ENCODE measurements around the gene ZNF14. TPM values are rescaled to one million over a fixed set of nuclear protein-coding genes. Genes with fewer than 3 reads are reported as not detected.
"Not testable (repeated sequence)": the region's sequence is repeated elsewhere in the genome, so short reads cannot be mapped to it uniquely, and the experiment has no call there.

ZNF14 gene
- total RNA-seq, 1 experiment from 2014 or later: 5.8 TPM

GRCh38 chr19:19774354-19775033, 41.6 kb upstream of the ZNF14 start:
- Histone ChIP-seq H3K9me3 (ENCODE audit: low read depth, low read length, poor library complexity, severe bottlenecking) (peaks cover 5% of the 10 kb centered on the region), H3K27ac (ENCODE audit: low read depth, low read length, poor library complexity, severe bottlenecking) (no peak overlapping the region), H3K4me1 (ENCODE audit: insufficient read depth, low read length, poor library complexity, severe bottlenecking) (peaks cover 8% of the 10 kb centered on the region), H3K36me3 (ENCODE audit: insufficient read depth, low read length, poor library complexity, severe bottlenecking) (no peaks in the 10 kb centered on the region), H3K4me3 (ENCODE audit: low read depth, low read length, poor library complexity, severe bottlenecking) (no peak overlapping the region), H3K27me3 (replicated peaks; ENCODE audit: insufficient read depth, low read depth, low read length, poor library complexity) (no peaks in the 10 kb centered on the region)
- no peak for TF ChIP-seq EZH2 (IDR thresholded peaks at IDR 0.05; ENCODE audit: borderline replicate concordance, low read depth, low read length, poor library complexity, severe bottlenecking)
- TF ChIP-seq, protein P1, sequence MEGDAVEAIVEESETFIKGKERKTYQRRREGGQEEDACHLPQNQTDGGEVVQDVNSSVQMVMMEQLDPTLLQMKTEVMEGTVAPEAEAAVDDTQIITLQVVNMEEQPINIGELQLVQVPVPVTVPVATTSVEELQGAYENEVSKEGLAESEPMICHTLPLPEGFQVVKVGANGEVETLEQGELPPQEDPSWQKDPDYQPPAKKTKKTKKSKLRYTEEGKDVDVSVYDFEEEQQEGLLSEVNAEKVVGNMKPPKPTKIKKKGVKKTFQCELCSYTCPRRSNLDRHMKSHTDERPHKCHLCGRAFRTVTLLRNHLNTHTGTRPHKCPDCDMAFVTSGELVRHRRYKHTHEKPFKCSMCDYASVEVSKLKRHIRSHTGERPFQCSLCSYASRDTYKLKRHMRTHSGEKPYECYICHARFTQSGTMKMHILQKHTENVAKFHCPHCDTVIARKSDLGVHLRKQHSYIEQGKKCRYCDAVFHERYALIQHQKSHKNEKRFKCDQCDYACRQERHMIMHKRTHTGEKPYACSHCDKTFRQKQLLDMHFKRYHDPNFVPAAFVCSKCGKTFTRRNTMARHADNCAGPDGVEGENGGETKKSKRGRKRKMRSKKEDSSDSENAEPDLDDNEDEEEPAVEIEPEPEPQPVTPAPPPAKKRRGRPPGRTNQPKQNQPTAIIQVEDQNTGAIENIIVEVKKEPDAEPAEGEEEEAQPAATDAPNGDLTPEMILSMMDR (conservative IDR thresholded peaks at IDR 0.05; ENCODE audit: low read depth, low read length): no peak
- no peak for DNase-seq (ENCODE audit: low spot score)
- ChIA-PET CTCF (no interaction called here), POLR2A (ENCODE audit: low non-redundant PET) (no interaction called here)
- intact Hi-C loops (cut with micrococcal nuclease; ENCODE audit: unreplicated experiment): no loop called here
- no TSS peak for BruUV-seq (replicated peaks)

- intact Hi-C loops (cut with micrococcal nuclease; ENCODE audit: unreplicated experiment); H3K4me1 ChIP-seq (ENCODE audit: insufficient read depth, low read length, poor library complexity, severe bottlenecking); DNase-seq (ENCODE audit: low spot score); H3K27ac ChIP-seq (ENCODE audit: low read depth, low read length, poor library complexity, severe bottlenecking); CTCF ChIA-PET; H3K36me3 ChIP-seq (ENCODE audit: insufficient read depth, low read length, poor library complexity, severe bottlenecking); POLR2A ChIA-PET (ENCODE audit: low non-redundant PET); H3K9me3 ChIP-seq (ENCODE audit: low read depth, low read length, poor library complexity, severe bottlenecking); H3K27me3 ChIP-seq (replicated peaks; ENCODE audit: insufficient read depth, low read depth, low read length, poor library complexity); BruUV-seq (replicated peaks); H3K4me3 ChIP-seq (ENCODE audit: low read depth, low read length, poor library complexity, severe bottlenecking): not testable (repeated sequence)
Observed at GRCh38 chr19:19771963-19772362, 39.1 kb upstream of the ZNF14 start.

DNA sequence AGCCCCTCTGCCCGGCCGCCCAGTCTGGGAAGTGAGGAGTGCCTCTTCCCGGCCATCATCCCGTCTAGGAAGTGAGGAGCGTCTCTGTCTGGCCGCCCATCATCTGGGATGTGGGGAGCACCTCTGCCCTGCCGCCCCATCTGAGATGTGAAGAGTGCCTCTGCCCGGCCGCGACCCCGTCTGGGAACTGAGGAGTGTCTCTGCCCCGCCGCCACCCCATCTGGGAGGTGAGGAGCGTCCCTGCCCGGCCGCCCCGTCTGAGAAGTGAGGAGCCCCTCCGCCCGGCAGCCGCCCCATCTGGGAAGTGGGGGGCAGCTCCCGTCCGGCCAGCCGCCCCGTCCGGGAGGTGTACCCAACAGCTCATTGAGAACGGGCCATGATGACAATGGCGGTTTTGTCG, 37.1 kb upstream of the ZNF14 start:
- H3K4me3 ChIP-seq (ENCODE audit: low read depth, low read length, poor library complexity, severe bottlenecking); H3K36me3 ChIP-seq (ENCODE audit: insufficient read depth, low read length, poor library complexity, severe bottlenecking); H3K27me3 ChIP-seq (replicated peaks; ENCODE audit: insufficient read depth, low read depth, low read length, poor library complexity); DNase-seq (ENCODE audit: low spot score); CTCF ChIA-PET; H3K27ac ChIP-seq (ENCODE audit: low read depth, low read length, poor library complexity, severe bottlenecking); POLR2A ChIA-PET (ENCODE audit: low non-redundant PET); BruUV-seq (replicated peaks); H3K4me1 ChIP-seq (ENCODE audit: insufficient read depth, low read length, poor library complexity, severe bottlenecking); intact Hi-C loops (cut with micrococcal nuclease; ENCODE audit: unreplicated experiment); H3K9me3 ChIP-seq (ENCODE audit: low read depth, low read length, poor library complexity, severe bottlenecking): not testable (repeated sequence)

DNA sequence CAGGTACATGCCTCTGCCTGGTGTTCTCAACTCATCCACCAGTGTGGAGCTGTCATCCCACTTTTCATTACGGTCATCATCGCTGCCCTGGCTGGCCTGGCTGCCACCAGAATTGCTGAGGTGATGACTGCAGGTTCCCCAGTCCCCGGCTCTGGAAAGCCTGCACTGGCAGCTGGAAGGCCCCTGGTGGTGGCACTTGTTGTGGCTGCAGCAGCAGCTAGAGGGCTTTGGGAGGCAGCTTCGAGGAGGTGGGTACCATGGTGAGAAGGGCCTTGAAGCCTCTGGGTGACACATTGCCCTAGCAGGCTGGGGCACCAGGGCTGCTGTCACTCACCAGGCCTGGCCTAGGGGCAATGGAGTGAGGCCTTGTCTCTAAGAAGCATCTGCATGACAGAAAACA, 25.3 kb upstream of the ZNF14 start:
- H3K9me3 ChIP-seq (ENCODE audit: low read depth, low read length, poor library complexity, severe bottlenecking): no peaks in the 10 kb centered on the region
- TF ChIP-seq, protein P1 (conservative IDR thresholded peaks at IDR 0.05; ENCODE audit: low read depth, low read length): no peak
- TF ChIP-seq EZH2 (IDR thresholded peaks at IDR 0.05; ENCODE audit: borderline replicate concordance, low read depth, low read length, poor library complexity, severe bottlenecking): no peak
- ChIA-PET POLR2A (ENCODE audit: low non-redundant PET) (no interaction called here), CTCF (no interaction called here)
- BruUV-seq (replicated peaks): no TSS peak
- H3K36me3 ChIP-seq (ENCODE audit: insufficient read depth, low read length, poor library complexity, severe bottlenecking): no peaks in the 10 kb centered on the region
- H3K4me3 ChIP-seq (ENCODE audit: low read depth, low read length, poor library complexity, severe bottlenecking): no peak overlapping the region
- no peak for DNase-seq (ENCODE audit: low spot score)
- H3K27ac ChIP-seq (ENCODE audit: low read depth, low read length, poor library complexity, severe bottlenecking): no peak overlapping the region
- no peaks in the 10 kb centered on the region for H3K27me3 ChIP-seq (replicated peaks; ENCODE audit: insufficient read depth, low read depth, low read length, poor library complexity)
- intact Hi-C loops (cut with micrococcal nuclease; ENCODE audit: unreplicated experiment): no loop called here
- no peaks in the 10 kb centered on the region for H3K4me1 ChIP-seq (ENCODE audit: insufficient read depth, low read length, poor library complexity, severe bottlenecking)
